ENCODE data around the gene LETM1.

The LETM1 gene

DNA sequence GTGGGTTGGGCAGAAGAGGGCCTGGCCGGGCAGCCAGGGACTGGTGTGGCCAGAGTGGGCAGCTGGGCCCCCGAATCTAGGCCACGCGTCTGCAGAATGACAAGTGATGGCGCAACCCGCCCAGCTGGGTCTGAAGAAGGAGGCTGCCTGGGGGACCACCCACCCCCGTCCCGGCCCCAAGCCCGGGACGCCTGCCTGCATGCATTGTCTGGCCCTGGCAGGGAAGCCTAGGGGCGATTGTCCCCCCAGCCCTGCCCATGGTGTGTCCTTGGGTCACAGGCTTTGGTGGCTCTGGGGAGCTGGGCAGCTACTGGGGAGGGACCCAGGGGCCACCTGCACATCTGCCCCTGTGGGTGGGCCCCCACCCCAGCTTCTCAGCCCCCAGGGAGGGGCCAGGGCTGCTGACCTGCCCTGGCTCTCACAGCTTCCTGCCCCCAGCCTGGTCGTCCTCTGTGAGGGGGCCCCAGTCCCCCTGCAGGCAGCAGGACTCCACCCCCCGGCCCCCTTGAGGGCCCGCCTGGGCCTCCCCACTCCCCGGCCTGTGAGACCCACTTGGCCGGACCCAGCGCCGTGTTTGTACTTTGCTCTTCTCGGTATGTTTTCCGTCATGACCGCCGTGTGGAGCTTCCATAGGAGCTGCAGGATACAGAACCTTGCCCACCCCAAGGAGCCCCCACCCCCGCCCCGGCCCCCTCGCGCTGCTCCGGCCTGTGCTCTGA is 57.9 kb downstream of the LETM1 start:
- no peak for DNase-seq (ENCODE audit: extremely low read depth, low read depth)
- TF ChIP-seq, protein P1, sequence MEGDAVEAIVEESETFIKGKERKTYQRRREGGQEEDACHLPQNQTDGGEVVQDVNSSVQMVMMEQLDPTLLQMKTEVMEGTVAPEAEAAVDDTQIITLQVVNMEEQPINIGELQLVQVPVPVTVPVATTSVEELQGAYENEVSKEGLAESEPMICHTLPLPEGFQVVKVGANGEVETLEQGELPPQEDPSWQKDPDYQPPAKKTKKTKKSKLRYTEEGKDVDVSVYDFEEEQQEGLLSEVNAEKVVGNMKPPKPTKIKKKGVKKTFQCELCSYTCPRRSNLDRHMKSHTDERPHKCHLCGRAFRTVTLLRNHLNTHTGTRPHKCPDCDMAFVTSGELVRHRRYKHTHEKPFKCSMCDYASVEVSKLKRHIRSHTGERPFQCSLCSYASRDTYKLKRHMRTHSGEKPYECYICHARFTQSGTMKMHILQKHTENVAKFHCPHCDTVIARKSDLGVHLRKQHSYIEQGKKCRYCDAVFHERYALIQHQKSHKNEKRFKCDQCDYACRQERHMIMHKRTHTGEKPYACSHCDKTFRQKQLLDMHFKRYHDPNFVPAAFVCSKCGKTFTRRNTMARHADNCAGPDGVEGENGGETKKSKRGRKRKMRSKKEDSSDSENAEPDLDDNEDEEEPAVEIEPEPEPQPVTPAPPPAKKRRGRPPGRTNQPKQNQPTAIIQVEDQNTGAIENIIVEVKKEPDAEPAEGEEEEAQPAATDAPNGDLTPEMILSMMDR (IDR thresholded peaks at IDR 0.05; ENCODE audit: low read depth, low read length), result no peak

DNA sequence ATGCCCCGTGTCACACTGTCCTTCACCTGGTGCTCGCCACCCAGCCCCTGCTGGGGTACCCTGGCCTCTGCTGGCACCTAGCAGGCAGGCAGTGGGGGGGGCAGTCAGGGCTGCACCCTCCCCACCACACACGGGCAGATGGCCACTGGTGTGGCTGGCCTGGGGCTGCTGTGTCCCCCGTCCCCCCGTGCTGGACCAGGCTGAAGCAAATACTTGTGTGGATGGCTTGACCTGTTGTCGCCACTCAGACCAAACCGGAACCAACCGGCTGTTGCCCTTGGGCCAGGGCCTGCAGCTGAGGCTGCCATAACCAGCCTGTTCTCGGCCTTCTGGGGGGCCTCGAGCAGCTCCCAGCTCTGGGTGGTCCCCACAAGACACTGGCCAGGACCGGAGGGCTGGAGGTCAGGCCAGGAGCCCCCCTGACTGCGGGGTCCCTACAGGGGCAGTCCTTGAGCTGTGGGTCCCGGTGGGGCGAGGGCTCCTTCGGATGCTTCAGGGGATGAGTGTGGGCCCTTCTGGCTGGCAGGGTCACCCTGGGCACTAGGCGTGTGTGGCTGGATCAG is 58.6 kb downstream of the LETM1 start:
- TF ChIP-seq, protein P1 (IDR thresholded peaks at IDR 0.05; ENCODE audit: low read depth, low read length), result no peak
- DNase-seq (ENCODE audit: extremely low read depth, low read depth), result no peak

DNA sequence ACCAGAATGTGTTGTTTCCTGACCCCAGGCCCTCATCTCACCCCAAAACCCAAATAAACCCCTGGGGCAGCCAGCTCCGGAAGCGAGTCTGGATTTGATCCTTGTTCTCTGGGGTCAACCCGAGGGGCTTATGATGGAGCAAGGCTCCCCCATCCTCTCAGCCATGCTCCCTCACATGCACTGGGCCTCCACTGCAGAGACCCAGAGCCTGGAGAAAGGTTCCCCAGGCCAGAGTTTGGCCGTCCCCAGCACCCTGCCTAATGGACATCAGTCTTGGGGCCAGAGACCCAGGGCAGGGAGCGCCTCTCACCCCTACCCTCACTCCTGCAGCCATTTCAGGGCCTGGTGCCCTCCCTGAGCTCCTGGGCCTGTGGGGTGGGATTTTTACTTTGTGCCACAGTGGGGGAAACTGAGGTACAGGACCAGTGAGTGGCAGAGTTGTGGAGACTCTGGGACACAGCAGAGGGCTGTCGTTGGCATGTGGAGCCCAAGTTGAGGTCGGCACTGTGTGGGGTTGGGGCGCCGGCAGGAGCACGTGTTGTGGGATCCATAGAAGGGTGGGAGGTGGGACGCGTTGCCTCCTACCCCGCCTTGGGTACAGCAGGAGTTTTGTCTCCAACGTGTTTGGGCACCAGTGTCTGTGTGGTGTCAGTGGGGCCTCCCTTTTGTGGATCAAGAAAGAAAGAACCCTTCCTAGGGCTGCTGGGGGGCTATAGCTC is 59.3 kb downstream of the LETM1 start:
- TF ChIP-seq, protein P1 (IDR thresholded peaks at IDR 0.05; ENCODE audit: low read depth, low read length), result no peak
- no peak for DNase-seq (ENCODE audit: extremely low read depth, low read depth)

DNA sequence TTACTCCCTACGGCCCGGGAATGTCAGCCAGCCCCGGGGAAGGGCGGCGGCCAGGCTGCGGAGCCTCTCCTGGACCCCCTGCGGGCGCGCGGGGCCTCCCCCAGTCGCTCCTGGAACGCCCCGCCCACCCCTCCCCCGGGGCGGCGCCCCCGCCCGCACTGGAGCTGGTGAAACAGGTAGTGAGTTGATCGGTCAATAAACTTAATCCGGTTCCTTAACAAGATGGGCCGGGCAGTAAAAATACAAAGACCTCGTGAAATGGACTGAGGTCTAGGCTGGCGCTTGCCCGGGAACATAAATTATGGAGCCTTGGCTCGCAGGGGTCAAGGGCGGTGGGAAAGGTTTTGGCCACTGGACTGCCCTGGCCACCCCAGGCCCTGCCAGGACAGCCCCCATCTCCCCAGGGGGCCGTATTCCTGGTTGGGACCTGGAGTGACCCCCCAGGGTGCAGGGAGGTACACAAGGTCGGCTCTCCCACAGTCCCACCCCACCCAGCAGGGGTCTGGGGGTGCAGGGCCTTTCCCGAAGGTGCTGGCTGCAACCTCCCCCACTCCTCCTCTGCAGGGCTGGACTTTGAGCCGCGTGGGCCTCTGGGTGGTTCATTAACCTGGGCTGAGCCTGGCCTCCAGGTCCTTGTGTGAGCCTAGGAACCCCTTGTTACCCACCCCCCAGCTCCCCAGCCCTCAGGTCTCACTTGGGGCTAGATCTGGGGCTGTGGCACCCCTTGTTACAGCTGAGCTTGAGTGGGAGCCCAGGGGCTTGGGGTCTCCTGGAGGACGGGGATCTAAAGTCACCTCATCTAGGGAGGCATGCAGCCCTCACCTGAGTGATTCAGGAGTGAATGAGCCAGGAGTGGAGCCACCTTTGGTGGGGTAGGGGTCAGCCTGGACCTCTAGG is 60.4 kb downstream of the LETM1 start:
- TF ChIP-seq, protein P1 (IDR thresholded peaks at IDR 0.05; ENCODE audit: low read depth, low read length), result no peak
- no peak for DNase-seq (ENCODE audit: extremely low read depth, low read depth)

DNA sequence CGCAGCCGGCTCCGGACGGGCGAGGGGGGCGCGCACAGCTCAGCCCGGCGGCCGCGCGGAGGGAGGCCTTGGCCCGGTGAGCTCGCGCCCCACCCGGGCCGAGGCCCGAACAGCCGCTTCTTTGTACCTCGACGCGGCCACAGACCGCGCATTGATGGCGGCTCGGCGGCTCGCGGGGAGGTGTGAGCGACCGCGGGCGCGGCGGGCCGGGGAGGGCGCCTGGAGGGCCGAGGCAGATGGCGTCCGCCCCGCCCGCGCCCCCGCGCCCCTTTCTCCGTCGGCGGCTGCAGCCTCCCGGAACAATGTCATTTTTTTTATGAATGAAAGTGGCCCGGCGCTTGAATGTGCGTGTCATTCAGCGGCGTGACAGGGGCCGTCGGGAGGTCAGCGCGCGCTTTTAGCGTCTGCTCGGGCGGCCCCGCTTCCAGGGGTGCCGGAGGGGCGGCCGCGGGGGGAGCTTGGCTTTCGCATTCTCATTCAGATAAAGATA is 61.1 kb downstream of the LETM1 start:
- no peak for DNase-seq (ENCODE audit: extremely low read depth, low read depth)
- TF ChIP-seq, protein P1 (IDR thresholded peaks at IDR 0.05; ENCODE audit: low read depth, low read length), result no peak

DNA sequence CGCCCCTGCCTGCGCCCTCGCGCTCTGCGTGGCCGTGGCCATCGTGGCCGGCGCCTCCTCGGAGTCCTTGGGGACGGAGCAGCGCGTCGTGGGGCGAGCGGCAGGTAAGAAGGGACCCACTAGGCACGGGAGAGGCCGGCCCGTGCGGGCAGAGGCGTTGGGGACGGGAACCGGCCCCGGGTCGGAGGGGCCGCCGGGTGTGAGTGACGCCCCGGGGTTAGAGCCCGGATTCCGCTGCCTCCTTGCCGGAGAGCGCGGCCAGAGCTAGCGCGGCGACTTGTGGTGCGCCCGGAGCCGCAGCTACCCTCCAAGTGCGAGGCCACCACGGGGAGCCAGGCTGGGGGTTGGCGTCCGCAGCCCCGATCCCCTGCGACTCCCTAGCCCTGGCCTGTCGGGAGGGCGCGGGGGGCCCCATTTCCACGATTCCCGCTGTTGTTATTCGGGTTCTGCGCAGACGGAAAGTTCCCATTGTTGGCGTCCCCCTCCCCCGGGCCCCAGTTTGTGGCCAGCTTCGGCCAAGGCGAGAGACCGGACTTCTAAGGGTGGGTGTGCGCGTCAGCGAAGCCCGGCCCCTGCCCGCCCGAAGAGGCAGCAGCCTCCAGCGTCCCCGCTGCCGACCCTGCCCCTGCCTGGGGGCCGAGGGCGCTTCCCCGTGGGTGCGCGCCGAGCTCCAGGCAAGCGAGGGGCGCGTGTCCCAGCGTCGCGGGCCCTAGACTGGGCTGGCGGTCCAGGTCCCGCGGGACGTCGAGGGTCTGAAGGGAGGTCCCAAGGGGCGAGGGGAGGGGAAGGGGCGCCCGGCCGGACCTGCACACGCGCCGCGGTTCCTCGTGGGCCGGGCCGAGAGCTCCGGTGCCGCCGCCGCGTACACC is 61.8 kb downstream of the LETM1 start:
- TF ChIP-seq, protein P1 (IDR thresholded peaks at IDR 0.05; ENCODE audit: low read depth, low read length), result no peak
- DNase-seq (ENCODE audit: extremely low read depth, low read depth), result no peak
